GM19328 (cell line): ENCODE data around the gene SNX7.

Experiments used
- ATAC-seq: cut with Tn5 transposase; IDR thresholded peaks from one replicate; pipeline ENCODE4 v1.9.1; 2021; ENCODE audit warnings: mild to moderate bottlenecking, moderate library complexity; ENCODE audit not compliant: unreplicated experiment

SNX7 gene

DNA sequence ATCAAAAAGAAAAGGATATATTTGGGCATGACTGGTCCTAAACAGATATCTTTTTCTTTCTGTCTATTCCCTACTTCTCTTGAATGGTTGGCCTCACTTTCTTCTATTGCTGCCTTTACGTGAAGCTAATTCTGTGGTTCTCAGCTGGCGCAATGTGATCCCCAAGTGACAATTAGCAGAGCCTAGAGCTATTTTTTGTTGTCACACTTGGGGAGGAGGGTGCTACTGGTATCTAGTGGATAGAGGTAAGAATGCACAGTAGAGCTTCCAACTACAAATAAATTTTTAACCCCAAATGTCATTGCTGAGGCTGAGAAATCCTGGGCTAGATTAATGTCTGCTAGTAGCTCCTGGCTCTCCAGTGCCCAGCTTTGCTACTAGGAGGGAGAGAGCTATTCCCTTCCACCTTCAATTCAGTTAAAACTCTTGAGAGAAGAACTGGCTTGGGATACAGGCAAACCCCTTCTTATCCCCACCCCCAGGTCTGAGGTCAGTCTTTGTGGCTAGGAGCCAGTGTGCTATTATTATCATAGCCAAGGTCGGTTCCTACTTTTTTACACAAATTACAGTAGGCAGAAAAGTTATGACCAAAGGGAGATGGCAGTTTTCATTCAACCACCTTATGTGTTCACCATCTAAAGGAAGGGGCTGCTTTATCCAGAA, 102.1 kb downstream of the SNX7 start:
- no peak for ATAC-seq

DNA sequence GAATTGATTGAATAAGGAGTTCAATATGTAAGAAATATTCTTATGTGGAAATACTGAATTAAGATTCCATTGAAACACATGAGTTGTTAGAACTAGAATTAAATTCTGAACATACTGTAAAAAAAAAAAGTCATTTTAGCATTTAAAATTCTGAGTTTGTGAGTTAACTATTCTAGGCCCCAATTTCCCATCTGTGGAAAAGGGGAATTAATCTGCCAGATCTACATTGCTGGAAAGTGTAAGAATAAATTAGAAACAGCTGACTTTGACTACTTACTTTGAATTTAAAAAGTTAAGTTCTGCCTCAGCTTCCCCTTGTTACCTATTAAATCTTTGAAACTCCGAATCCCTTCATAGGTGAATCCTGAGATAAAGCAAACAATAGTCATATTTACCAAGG, 103.0 kb downstream of the SNX7 start:
- no peak for ATAC-seq

DNA sequence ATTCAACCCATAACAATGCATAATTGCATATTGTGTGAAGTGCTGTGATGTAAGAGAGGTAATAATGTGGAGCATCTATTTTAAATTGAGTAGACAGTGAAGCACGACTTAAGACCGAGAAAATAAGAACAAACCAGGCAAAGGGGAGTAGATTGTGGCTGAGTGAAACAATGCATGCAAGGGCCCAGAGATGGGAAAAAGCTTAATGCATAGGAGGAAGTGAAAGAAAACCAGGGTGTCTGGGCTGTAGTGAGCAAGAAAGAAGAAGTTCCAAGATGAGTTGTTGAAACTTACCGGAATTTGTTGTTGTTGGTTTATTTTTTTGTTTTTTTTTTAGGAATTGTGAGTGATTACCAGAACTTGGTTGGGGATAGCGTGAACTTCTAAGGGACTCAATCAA, 104.7 kb downstream of the SNX7 start:
- ATAC-seq: peak; percentile 62

DNA sequence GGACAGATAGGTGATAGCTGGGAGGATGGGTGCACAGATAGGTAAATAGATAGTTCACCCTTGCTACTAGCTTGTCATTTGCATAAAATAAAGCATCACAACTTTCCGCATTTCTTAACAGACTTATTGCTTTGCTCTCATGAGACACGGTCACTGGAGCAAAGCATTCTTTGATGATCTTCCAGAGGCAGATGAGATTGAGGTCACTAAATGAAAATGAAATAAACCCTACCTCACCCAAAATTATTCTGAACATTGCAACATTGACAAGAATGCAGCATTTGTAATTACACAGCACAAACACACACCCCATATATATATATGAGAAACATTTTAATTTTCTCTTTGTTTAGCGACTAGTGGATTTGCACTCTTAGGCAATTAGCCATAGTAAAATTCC, 107.6 kb downstream of the SNX7 start:
- ATAC-seq: no peak

DNA sequence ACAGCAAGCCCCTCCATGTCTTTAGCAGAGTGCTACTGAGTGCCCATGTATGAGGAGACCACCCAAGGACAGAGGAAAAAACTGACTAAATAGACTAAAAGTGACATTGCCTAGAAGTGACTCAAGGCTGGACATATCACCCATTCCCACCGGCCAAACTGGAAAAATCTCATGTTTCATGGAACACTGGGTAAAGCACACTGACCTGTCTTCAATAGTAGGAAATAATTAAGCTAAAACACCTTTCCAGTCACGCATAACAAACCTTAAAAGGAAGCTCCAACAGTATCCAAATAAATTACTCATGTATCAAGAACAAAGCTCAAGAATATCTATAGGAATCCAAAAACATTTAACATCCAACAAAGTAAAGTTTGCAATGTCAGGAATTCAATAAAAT, 120.4 kb downstream of the SNX7 start:
- ATAC-seq: no peak

DNA sequence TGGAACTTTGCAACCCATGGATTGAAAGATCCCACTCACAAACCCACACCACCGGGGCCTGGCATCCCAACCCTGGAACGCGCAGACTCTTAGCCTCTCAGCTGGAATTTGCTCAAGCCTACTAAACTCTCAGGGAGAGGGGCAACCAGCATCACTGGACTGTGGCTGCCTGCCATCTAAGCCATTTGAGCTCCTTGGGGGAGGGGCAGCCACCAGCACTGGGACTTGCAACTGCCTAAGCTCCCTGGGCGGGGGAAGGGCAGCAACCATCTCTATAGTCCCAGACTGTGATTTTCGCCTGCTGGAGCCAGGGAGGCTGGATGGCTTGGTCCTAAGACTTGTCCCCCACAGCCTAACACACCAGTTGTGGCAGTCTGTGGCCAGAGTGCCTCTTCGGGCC, 122.3 kb downstream of the SNX7 start:
- ATAC-seq: no peak

DNA sequence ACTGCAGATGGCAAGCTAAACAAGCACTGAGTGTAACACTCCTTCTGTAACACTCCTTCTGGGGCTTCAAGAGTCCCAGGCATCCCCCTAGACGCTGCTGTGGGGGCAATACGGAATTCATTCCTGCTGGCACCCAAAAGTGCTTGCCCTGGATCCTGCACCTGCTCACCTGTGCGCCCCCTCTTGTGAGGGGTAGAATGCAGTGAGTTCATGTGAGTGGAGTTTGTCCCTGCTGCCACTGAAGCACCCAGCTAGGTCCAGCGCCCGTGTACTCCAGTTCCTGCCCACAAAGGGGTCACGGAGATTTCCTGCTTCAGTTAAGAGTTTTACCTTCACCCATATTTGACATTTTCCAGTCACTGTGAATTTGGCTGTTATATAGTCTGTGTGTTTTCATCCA, 130.0 kb downstream of the SNX7 start:
- no peak for ATAC-seq

DNA sequence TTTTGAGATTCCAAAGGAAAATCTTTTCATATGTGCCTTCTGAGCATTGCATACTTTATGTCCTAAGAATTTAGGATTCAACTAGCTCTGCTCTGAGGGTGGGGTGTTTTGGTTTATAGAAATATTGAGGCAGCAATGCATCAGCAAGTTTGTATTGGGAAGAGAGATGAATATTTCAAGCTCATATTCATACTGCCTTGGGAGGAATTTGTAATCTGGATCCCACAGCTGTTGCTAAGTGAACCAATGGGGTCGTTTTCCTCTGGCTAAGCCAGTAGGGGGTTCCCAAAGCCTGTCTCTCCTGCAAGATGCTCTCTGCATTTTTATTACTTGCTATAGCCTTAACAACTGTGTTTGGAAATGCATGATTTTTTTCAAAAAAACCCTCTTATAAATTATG, 130.6 kb downstream of the SNX7 start:
- no peak for ATAC-seq

DNA sequence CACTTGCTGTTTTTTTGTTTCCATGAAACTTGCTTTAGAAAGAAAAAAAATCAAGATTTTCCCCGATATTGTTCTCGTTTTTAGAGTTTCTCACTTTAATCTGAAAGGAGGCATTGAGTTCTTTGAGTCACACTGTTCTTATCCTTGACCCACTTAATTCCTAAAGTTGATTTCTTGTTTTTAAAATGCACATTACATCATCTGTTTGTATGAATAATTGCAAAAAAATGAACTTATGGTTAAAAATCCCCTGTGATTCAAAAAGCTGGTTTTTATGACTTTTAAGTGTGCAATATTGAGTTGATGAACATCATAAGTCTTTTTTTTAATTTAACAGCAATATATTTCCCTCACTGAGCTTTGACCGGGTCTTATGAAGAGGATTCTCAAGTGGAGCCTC, 131.6 kb downstream of the SNX7 start:
- no peak for ATAC-seq

DNA sequence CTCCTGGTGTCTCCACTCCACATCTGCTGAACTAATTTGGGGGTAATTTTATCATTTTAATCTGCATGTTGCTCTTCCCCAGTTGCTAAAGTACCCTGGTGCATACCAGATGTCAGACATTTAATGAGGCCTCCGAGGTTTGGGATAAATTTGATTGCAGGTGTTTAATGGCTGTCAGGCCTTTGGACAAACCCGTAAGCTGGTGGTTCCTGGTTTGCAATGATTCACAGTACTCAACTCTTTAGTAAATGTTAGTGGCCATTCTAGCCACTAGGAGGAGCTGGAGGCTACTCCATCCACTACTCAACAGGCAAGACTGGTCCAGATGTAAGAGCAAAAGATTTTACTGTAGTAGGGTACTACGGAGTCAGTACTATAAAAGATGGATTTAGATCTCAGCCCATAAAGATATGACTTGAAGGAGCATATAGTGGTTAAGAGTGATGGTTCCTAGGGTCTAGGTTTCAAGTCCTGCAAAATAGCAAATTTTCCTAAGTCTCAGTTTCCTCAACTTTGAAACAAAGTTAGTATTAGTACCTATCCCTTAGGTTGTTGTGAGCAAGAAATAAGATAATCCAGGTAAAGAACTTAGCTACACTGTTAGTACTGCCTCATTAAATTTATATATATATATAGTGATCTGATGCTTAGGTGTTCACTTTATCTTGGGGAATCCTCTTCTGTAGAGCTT, 132.8 kb downstream of the SNX7 start:
- peak; percentile 95 for ATAC-seq

DNA sequence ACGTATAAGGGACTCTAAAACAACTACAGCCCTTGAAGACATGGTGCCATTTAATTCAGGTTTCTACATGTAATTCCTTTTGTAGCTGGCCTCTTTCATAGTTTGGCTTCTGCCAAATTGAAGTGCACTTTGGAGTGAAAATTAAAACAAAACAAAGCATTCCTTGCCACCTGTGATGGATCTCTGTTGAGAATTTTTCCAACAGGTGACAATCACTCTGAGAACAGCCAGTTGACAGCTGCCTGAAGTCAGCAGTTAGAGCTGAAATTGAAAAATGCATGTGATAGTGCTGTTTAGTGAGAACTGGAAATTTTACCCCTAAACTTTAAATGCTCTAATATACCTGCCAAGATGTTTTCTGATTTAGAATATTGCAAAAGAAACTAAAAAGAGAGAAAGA, 134.5 kb downstream of the SNX7 start:
- ATAC-seq: no peak

DNA sequence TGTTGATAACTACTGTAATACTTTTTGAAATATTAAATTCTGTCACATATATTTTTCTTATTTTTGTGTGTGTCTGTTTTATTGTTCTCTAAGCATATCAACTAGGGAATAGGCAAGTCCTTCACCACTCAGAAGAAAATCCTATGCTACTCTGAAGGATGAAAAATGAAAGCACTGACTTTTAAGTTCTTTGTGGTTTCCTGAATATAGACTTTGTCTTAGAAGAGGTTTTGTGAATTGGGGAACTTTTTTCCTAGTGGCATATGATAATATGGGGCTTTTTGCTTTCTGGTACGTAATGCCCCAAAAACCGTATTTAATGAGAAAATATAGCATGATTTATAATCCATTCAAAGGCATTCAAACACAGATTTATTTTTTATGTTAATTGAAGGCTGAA, 136.0 kb downstream of the SNX7 start:
- no peak for ATAC-seq
